Measurements from ENCODE around the gene ZNF576. TPM values are rescaled to one million over a fixed set of nuclear protein-coding genes. Genes with fewer than 3 reads are reported as not detected.

The ZNF576 gene
- total and polyA plus RNA-seq, 2 of the 13 experiments (the other 11 are each of a cell fraction or from before 2014, with no cell fraction given): 7.2 to 9.6 TPM

GRCh38 chr19:43594710-43595604 lies 1.4 kb upstream of the ZNF576 start (continued):
- TF ChIP-seq ZBED4 (CRISPR knock-in tag; IDR thresholded peaks at IDR 0.05; ENCODE audit: borderline replicate concordance) (no peak), FOXO4 (CRISPR knock-in tag; conservative IDR thresholded peaks at IDR 0.05) (no peak), ZMAT3 (CRISPR knock-in tag; conservative IDR thresholded peaks at IDR 0.05) (no peak), USF2 (IDR thresholded peaks at IDR 0.05; ENCODE audit: low read depth, low read length) (no peak), USF2 (CRISPR knock-in tag; IDR thresholded peaks at IDR 0.05; ENCODE audit: borderline replicate concordance) (no peak), ZMAT5 (CRISPR knock-in tag; IDR thresholded peaks at IDR 0.05; ENCODE audit: borderline replicate concordance, low read depth) (no peak), KLF13 (CRISPR knock-in tag; IDR thresholded peaks at IDR 0.05) (no peak), KAT8 (CRISPR knock-in tag; IDR thresholded peaks at IDR 0.05) (peak; percentile 40; the same call in 1 of the 2 replicates), FOXC1 (CRISPR knock-in tag; IDR thresholded peaks at IDR 0.05; ENCODE audit: borderline replicate concordance) (no peak; the same call in 1 of the 2 replicates), RCOR2 (CRISPR knock-in tag; IDR thresholded peaks at IDR 0.05) (no peak), KLF12 (CRISPR knock-in tag; IDR thresholded peaks at IDR 0.05; ENCODE audit: borderline replicate concordance) (no peak), GTF3A (CRISPR knock-in tag; conservative IDR thresholded peaks at IDR 0.05) (no peak), MLXIP (CRISPR knock-in tag; IDR thresholded peaks at IDR 0.05; ENCODE audit: borderline replicate concordance) (no peak), RXRA (CRISPR knock-in tag; IDR thresholded peaks at IDR 0.05) (no peak), CBX5 (CRISPR knock-in tag; IDR thresholded peaks at IDR 0.05; ENCODE audit: borderline replicate concordance) (no peak), ZNF614 (CRISPR knock-in tag; IDR thresholded peaks at IDR 0.05; ENCODE audit: borderline replicate concordance) (no peak), NFYC (CRISPR knock-in tag; IDR thresholded peaks at IDR 0.05) (no peak), ZNF260 (CRISPR knock-in tag; IDR thresholded peaks at IDR 0.05; ENCODE audit: borderline replicate concordance, low read depth) (no peak)
